GM12878 (cell line): ENCODE data around the gene ENOX1. TPM values are rescaled to one million over a fixed set of nuclear protein-coding genes. Genes with fewer than 3 reads are reported as not detected.

Source experiments
- ATAC-seq: fragments of 200-7000 bp; cut with Tn5 transposase; 3 replicates; pipeline ENCODE4 v1.9.1; 2020; ENCODE audit warnings: mild to moderate bottlenecking, moderate library complexity
- BruUV-seq: library from RNA; stranded (reverse); fragments of 400-500 nt; replicated peaks from 2 replicates; lab custom pipeline; 2021; lab: Mats Ljungman, UMichigan
- CTCF ChIA-PET: fragments of 300-600 bp; sonication (Branson Sonifier 250); formaldehyde crosslinking; extraction: SDS; loops from one replicate; lab custom pipeline; 2021; ENCODE audit warnings: inconsistent platforms; lab: Yijun Ruan, JAX
- POLR2A ChIA-PET: fragments of 350-600 bp; formaldehyde crosslinking; extraction: SDS; loops from one replicate; lab custom pipeline; 2021; ENCODE audit warnings: inconsistent platforms; lab: Charles Lee
- RAD21 ChIA-PET: fragments of 300-600 bp; sonication (Branson Sonifier 250); formaldehyde crosslinking; loops from one replicate; lab custom pipeline; 2023; ENCODE audit warnings: antibody characterized with exemption; ENCODE audit not compliant: unreplicated experiment; lab: Charles Lee
- SMC1A ChIA-PET: fragments of 300-600 bp; sonication (Branson Sonifier 250); formaldehyde crosslinking; loops from one replicate; lab custom pipeline; 2023; ENCODE audit not compliant: unreplicated experiment, uncharacterized antibody; lab: Charles Lee
- DNase-seq: peaks from one replicate; pipeline ENCODE4 v3.0.0-alpha.2; 2011; ENCODE audit warnings: low read depth, low spot score
- FAIRE-seq: peaks from 3 replicates; lab custom pipeline; 2011; peaks lifted over from hg19 to GRCh38; lab: Jason Lieb, UNC
- H2AFZ ChIP-seq: 2 replicates; pipeline ENCODE4 v1.6.0; 2011; ENCODE audit warnings: low read depth, low read length, control low read depth; ENCODE audit not compliant: control insufficient read depth
- H3K27ac ChIP-seq: 2 replicates; pipeline ENCODE4 v1.5.1; 2011; ENCODE audit warnings: control low read depth; ENCODE audit not compliant: control insufficient read depth, insufficient read depth
- H3K27me3 ChIP-seq, 2 experiments: replicated peaks in 1 of 2; 2 replicates each; pipeline versions ENCODE4 v1.6.0 to v1.6.1; 2011; ENCODE audit warnings: low read length in 1 of 2; ENCODE audit not compliant: control insufficient read depth in 2 of 2, insufficient read depth in 2 of 2
- H3K36me3 ChIP-seq, 2 experiments: 2 replicates each; pipeline ENCODE4 v1.5.1; 2011; ENCODE audit warnings: low read length in 1 of 2; ENCODE audit not compliant: control insufficient read depth in 2 of 2, insufficient read depth in 2 of 2
- H3K4me1 ChIP-seq: 2 replicates; pipeline ENCODE4 v1.6.1; 2011; ENCODE audit warnings: mild to moderate bottlenecking, low read length, moderate library complexity, mixed read lengths; ENCODE audit not compliant: control insufficient read depth, insufficient read depth
- H3K4me2 ChIP-seq: 2 replicates; pipeline ENCODE4 v1.6.0; 2011; ENCODE audit warnings: control low read depth; ENCODE audit not compliant: control insufficient read depth, insufficient read depth
- H3K4me3 ChIP-seq: fragments of 200-600 bp; sonication (generic); 2 replicates; pipeline ENCODE4 v1.5.1; 2016
- H3K79me2 ChIP-seq: 2 replicates; pipeline ENCODE4 v1.6.0; 2011; ENCODE audit warnings: low read length; ENCODE audit not compliant: control insufficient read depth, insufficient read depth
- H3K9ac ChIP-seq: 2 replicates; pipeline ENCODE4 v1.8.0; 2011; ENCODE audit warnings: low read length, control low read depth, mixed read lengths; ENCODE audit not compliant: control insufficient read depth, insufficient read depth
- H3K9me3 ChIP-seq: replicated peaks from 3 replicates; pipeline ENCODE4 v1.5.1; 2011; ENCODE audit warnings: mild to moderate bottlenecking, low read length; ENCODE audit not compliant: control insufficient read depth, insufficient read depth
- H4K20me1 ChIP-seq: 2 replicates; pipeline ENCODE4 v1.6.0; 2011; ENCODE audit not compliant: control insufficient read depth, insufficient read depth
- ASH2L ChIP-seq: fragments of 300-600, 200-600 bp; sonication (generic); IDR thresholded peaks from 2 replicates; pipeline ENCODE4 v1.6.1; 2017; ENCODE audit warnings: low read depth, mild to moderate bottlenecking, borderline replicate concordance
- CBX3 ChIP-seq: fragments of 200-600 bp; sonication (generic); IDR thresholded peaks from 2 replicates; pipeline ENCODE4 v1.6.1; 2016; ENCODE audit warnings: low read depth, borderline replicate concordance
- CHD2 ChIP-seq: IDR thresholded peaks from 2 replicates; pipeline ENCODE4 v1.6.1; 2011; ENCODE audit warnings: low read depth, low read length, improper control_type of control experiment, borderline replicate concordance
- CHD4 ChIP-seq: fragments of 200-600 bp; sonication (generic); IDR thresholded peaks from 2 replicates; pipeline ENCODE4 v1.6.1; 2016; ENCODE audit warnings: mild to moderate bottlenecking
- CREB1 ChIP-seq: IDR thresholded peaks from 2 replicates; pipeline ENCODE4 v1.6.1; 2012; ENCODE audit warnings: low read depth, mild to moderate bottlenecking, inconsistent platforms
- DPF2 ChIP-seq: fragments of 450-650 bp; IDR thresholded peaks from 2 replicates; pipeline ENCODE4 v1.6.1; 2017; ENCODE audit warnings: mild to moderate bottlenecking
- EP300 ChIP-seq, 2 experiments: fragments of 150-350 bp in 1 of 2; IDR thresholded peaks; 2 replicates each; pipeline ENCODE4 v1.6.1; 2011 to 2012; ENCODE audit warnings: low read depth in 2 of 2, low read length in 2 of 2, borderline replicate concordance in 1 of 2, improper control_type of control experiment in 1 of 2, inconsistent platforms in 1 of 2; ENCODE audit not compliant: control insufficient read depth in 1 of 2
- HDAC6 ChIP-seq: fragments of 200-600 bp; sonication (generic); IDR thresholded peaks from one replicate; pipeline ENCODE4 v1.8.0; 2017; ENCODE audit warnings: antibody characterized with exemption; ENCODE audit not compliant: unreplicated experiment
- KDM1A ChIP-seq: fragments of 200-600 bp; sonication (generic); IDR thresholded peaks from 2 replicates; pipeline ENCODE4 v1.6.1; 2016; ENCODE audit warnings: borderline replicate concordance
- KLF5 ChIP-seq: fragments of 450-650 bp; IDR thresholded peaks from 2 replicates; pipeline ENCODE4 v1.6.1; 2014; ENCODE audit warnings: mild to moderate bottlenecking; ENCODE audit not compliant: partially characterized antibody
- MTA3 ChIP-seq: IDR thresholded peaks from 2 replicates; pipeline ENCODE4 v1.6.1; 2012; ENCODE audit warnings: low read length, inconsistent platforms, borderline replicate concordance
- MXI1 ChIP-seq: fragments of 150-350 bp; IDR thresholded peaks from 2 replicates; pipeline ENCODE4 v1.6.1; 2011; ENCODE audit warnings: low read depth, mild to moderate bottlenecking, inconsistent platforms, low read length, improper control_type of control experiment
- RUNX3 ChIP-seq: IDR thresholded peaks from 2 replicates; pipeline ENCODE4 v1.6.1; 2012; ENCODE audit warnings: low read length, inconsistent platforms
- WRNIP1 ChIP-seq: IDR thresholded peaks from 2 replicates; pipeline ENCODE4 v1.6.1; 2011; ENCODE audit warnings: low read depth, low read length, improper control_type of control experiment, borderline replicate concordance
- ZBTB4 ChIP-seq: fragments of 450-650 bp; formaldehyde crosslinking; IDR thresholded peaks from 2 replicates; pipeline ENCODE4 v1.4.0; 2022; ENCODE audit warnings: mild to moderate bottlenecking, moderate library complexity
- ZNF207 ChIP-seq: fragments of 450-650 bp; IDR thresholded peaks from 2 replicates; pipeline ENCODE4 v1.6.1; 2014; ENCODE audit warnings: antibody characterized with exemption, mild to moderate bottlenecking, borderline replicate concordance
- WGBS: methylation state at CpG from one replicate; pipeline ENCODE4 v1.1.6; 2016; ENCODE audit warnings: low lambda C conversion rate; ENCODE audit not compliant: insufficient replicate concordance, insufficient coverage; ENCODE audit errors: missing lambda C conversion rate; 5-methylcytosine and 5-hydroxymethylcytosine counted together
- in situ Hi-C: fragments of 300-500 bp; cut with MboI; formaldehyde crosslinking; loops from 9 replicates; pipeline ENCODE4 v1.14.3; 2018; ENCODE audit warnings: mixed read lengths
- intact Hi-C: fragments of 100-400 bp; cut with micrococcal nuclease; formaldehyde crosslinking; loops from one replicate; pipeline ENCODE4 v1.14.2; 2022; ENCODE audit not compliant: unreplicated experiment
- polyA plus RNA-seq, 11 experiments: library from polyadenylated mRNA; depleted of rRNA in 4 of 11; unstranded in 6 of 11; stranded (reverse) in 5 of 11; fragments of >200 nt; fragmentation: Nextera tagmentation in 4 of 11; fragmentation: Illumina TruSeq in 1 of 11; extraction: Ambion mirVana in 4 of 11; extraction: Trizol in 1 of 11; gene quantifications; 1 replicate in 1 of 11; 2 replicates in 10 of 11; pipeline versions ENCODE4 v1.2.1 to v1.2.3, GENCODE V29; 2011 to 2016; ENCODE audit warnings: inconsistent platforms in 2 of 11, missing spikeins in 2 of 11, low read depth in 1 of 11
- total RNA-seq, 4 experiments: library from RNA; depleted of rRNA in 3 of 4; stranded (reverse); fragments of >200 nt in 3 of 4; fragmentation: Illumina TruSeq in 1 of 4; extraction: Trizol in 1 of 4; gene quantifications; 2 replicates each; pipeline versions ENCODE4 v1.2.1 to v1.2.3, GENCODE V29; 2013 to 2021
- TF ChIP-seq, protein P1 (sequence below): IDR thresholded peaks from 2 replicates; pipeline ENCODE4 v1.6.1; 2012; ENCODE audit warnings: low read depth, low read length, improper control_type of control experiment

Gene ENOX1
- total and polyA plus RNA-seq, 10 of the 15 experiments (the other 5 are each of a cell fraction or from before 2014, with no cell fraction given), result 0.11 to 0.26 (median 0.15) TPM

GRCh38 chr13:43426355-43426754, 360.4 kb downstream of the ENOX1 start:
- Histone ChIP-seq H3K27me3 (no peaks in the 10 kb centered on the region), H3K4me3 (no peak overlapping the region), H3K27ac (no peak overlapping the region), H2AFZ (no peak overlapping the region), H3K79me2 (no peaks in the 10 kb centered on the region), H3K9ac (no peak overlapping the region), H4K20me1 (no peaks in the 10 kb centered on the region), H3K4me2 (no peak overlapping the region), H3K4me1 (no peaks in the 10 kb centered on the region), H3K9me3 (no peaks in the 10 kb centered on the region), H3K36me3 (no peaks in the 10 kb centered on the region)
- ChIA-PET RAD21 (no interaction called here), POLR2A (no interaction called here), SMC1A (interaction anchor here (0.8 kb wide), 1 partner anchor 9 kb away, joined by 3 read pairs; no protein-coding TSS in a partner anchor), CTCF (no interaction called here)
- DNase-seq, result no peak
- no peak for ATAC-seq
- BruUV-seq, result no TSS peak
- no peak for FAIRE-seq
- TF ChIP-seq RUNX3 (no peak), ZBTB4 (CRISPR knock-in tag) (no peak), CBX3 (no peak), KLF5 (no peak), WRNIP1 (no peak), MTA3 (no peak), ZNF207 (no peak), CHD4 (no peak), HDAC6 (no peak), KDM1A (no peak), EP300 (IDR thresholded peaks at IDR 0.05; ENCODE audit: borderline replicate concordance in 1 of 2, control insufficient read depth in 1 of 2, low read depth in 2 of 2, low read length in 2 of 2) (no peak), ASH2L (no peak), MXI1 (no peak), CREB1 (no peak), DPF2 (no peak), CHD2 (no peak)
- TF ChIP-seq, protein P1, sequence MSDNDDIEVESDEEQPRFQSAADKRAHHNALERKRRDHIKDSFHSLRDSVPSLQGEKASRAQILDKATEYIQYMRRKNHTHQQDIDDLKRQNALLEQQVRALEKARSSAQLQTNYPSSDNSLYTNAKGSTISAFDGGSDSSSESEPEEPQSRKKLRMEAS, result no peak
- in situ Hi-C loops (no loop called here), intact Hi-C loops (no loop called here)
- 24% methylated on average over 4 of the region's 4 CpGs for WGBS
